IMR-90 (cell line): ENCODE data around the gene MARCKSL1. TPM values are rescaled to one million over a fixed set of nuclear protein-coding genes. Genes with fewer than 3 reads are reported as not detected.

Experiments used
- ATAC-seq: fragments of 200-7000 bp; cut with Tn5 transposase; 2 replicates; pipeline ENCODE4 v1.9.1; 2020; ENCODE audit warnings: low read depth, mild to moderate bottlenecking, moderate library complexity
- BruUV-seq: library from RNA; stranded (reverse); fragments of 400-500 nt; replicated peaks from 2 replicates; lab custom pipeline; 2021; lab: Mats Ljungman, UMichigan
- CTCF ChIA-PET: fragments of 300-600 bp; formaldehyde crosslinking; extraction: SDS; loops from one replicate; lab custom pipeline; 2021; ENCODE audit warnings: antibody characterized with exemption; lab: Yijun Ruan, JAX
- POLR2A ChIA-PET: fragments of 300-600 bp; sonication (Branson Sonifier 250); formaldehyde crosslinking; loops from one replicate; lab custom pipeline; 2022; ENCODE audit warnings: antibody characterized with exemption; ENCODE audit not compliant: unreplicated experiment; lab: Charles Lee
- DNase-seq: peaks from one replicate; pipeline ENCODE4 v3.0.0; 2013
- H2AFZ ChIP-seq: replicated peaks from 2 replicates; pipeline ENCODE3; 2013; ENCODE audit warnings: low read length, mild to moderate bottlenecking; ENCODE audit not compliant: poor library complexity
- H2AK5ac ChIP-seq: 2 replicates; pipeline ENCODE4 v1.6.1; 2013; ENCODE audit warnings: low read depth, low read length, inconsistent platforms
- H2AK9ac ChIP-seq: replicated peaks from 2 replicates; pipeline ENCODE3; 2013; ENCODE audit warnings: mild to moderate bottlenecking, low read depth, low read length, moderate library complexity; ENCODE audit not compliant: poor library complexity
- H2BK120ac ChIP-seq: 2 replicates; pipeline ENCODE4 v1.6.1; 2013; ENCODE audit warnings: low read depth, low read length, inconsistent platforms
- H2BK15ac ChIP-seq: 3 replicates; pipeline ENCODE4 v1.6.1; 2013; ENCODE audit warnings: low read depth, low read length, inconsistent platforms
- H2BK20ac ChIP-seq: 2 replicates; pipeline ENCODE4 v1.6.1; 2013; ENCODE audit warnings: low read depth, mild to moderate bottlenecking, inconsistent platforms, low read length, moderate library complexity
- H2BK5ac ChIP-seq: 2 replicates; pipeline ENCODE4 v1.6.1; 2013; ENCODE audit warnings: mild to moderate bottlenecking, low read depth, low read length, inconsistent platforms; ENCODE audit not compliant: poor library complexity, severe bottlenecking
- H3K14ac ChIP-seq: replicated peaks from 2 replicates; pipeline ENCODE4 v1.6.1; 2013; ENCODE audit warnings: low read depth, low read length, inconsistent platforms
- H3K18ac ChIP-seq: 2 replicates; pipeline ENCODE4 v1.6.1; 2013; ENCODE audit warnings: low read depth, low read length, control low read depth
- H3K23ac ChIP-seq: 2 replicates; pipeline ENCODE4 v1.6.1; 2013; ENCODE audit warnings: low read depth, low read length, inconsistent platforms
- H3K27ac ChIP-seq: 2 replicates; pipeline ENCODE4 v1.5.1; 2013; ENCODE audit warnings: mild to moderate bottlenecking, control low read depth, low read length; ENCODE audit not compliant: insufficient read depth
- H3K27me3 ChIP-seq: 2 replicates; pipeline ENCODE4 v1.6.1; 2013; ENCODE audit warnings: low read length; ENCODE audit not compliant: control insufficient read depth, insufficient read depth
- H3K36me3 ChIP-seq: 2 replicates; pipeline ENCODE4 v1.6.1; 2013; ENCODE audit warnings: low read length, mixed read lengths; ENCODE audit not compliant: control insufficient read depth, insufficient read depth
- H3K4ac ChIP-seq: 2 replicates; pipeline ENCODE4 v1.6.1; 2013; ENCODE audit warnings: low read depth, low read length, inconsistent platforms
- H3K4me1 ChIP-seq: 2 replicates; pipeline ENCODE4 v1.6.1; 2013; ENCODE audit warnings: low read length, mixed read lengths; ENCODE audit not compliant: control insufficient read depth, insufficient read depth
- H3K4me2 ChIP-seq: 2 replicates; pipeline ENCODE4 v1.6.1; 2013; ENCODE audit warnings: low read depth, mild to moderate bottlenecking, control low read depth, low read length, moderate library complexity
- H3K4me3 ChIP-seq: 2 replicates; pipeline ENCODE4 v1.5.1; 2013; ENCODE audit warnings: low read depth, mild to moderate bottlenecking, control low read depth, low read length, moderate library complexity; ENCODE audit not compliant: insufficient read depth
- H3K56ac ChIP-seq: 2 replicates; pipeline ENCODE4 v1.6.1; 2013; ENCODE audit warnings: low read length, inconsistent platforms; ENCODE audit not compliant: insufficient read depth; ENCODE audit errors: extremely low read depth
- H3K79me1 ChIP-seq, 2 experiments: 2 replicates each; pipeline ENCODE4 v1.6.1; 2013; ENCODE audit warnings: low read length in 2 of 2, inconsistent platforms in 1 of 2, low read depth in 1 of 2
- H3K9ac ChIP-seq: 2 replicates; pipeline ENCODE4 v1.6.1; 2013; ENCODE audit warnings: low read depth, low read length, control low read depth
- H3K9me1 ChIP-seq: 2 replicates; pipeline ENCODE4 v1.6.1; 2013; ENCODE audit warnings: low read length, inconsistent platforms; ENCODE audit not compliant: insufficient read depth
- H3K9me3 ChIP-seq: 2 replicates; pipeline ENCODE4 v1.6.1; 2013; ENCODE audit warnings: low read length; ENCODE audit not compliant: control insufficient read depth, insufficient read depth
- H4K20me1 ChIP-seq: 2 replicates; pipeline ENCODE4 v1.6.1; 2013; ENCODE audit warnings: low read length, inconsistent platforms; ENCODE audit not compliant: insufficient read depth
- H4K5ac ChIP-seq: 2 replicates; pipeline ENCODE4 v1.6.1; 2013; ENCODE audit warnings: mild to moderate bottlenecking, low read depth, low read length, control low read depth
- H4K8ac ChIP-seq, 2 experiments: 2 replicates each; pipeline ENCODE4 v1.6.1; 2013; ENCODE audit warnings: low read depth in 2 of 2, low read length in 2 of 2, control low read depth in 1 of 2, inconsistent platforms in 1 of 2
- H4K91ac ChIP-seq: 2 replicates; pipeline ENCODE4 v1.6.1; 2013; ENCODE audit warnings: low read depth, low read length, inconsistent platforms; ENCODE audit not compliant: insufficient read depth
- MAFK ChIP-seq: IDR thresholded peaks from 2 replicates; pipeline ENCODE4 v1.6.1; 2012; ENCODE audit warnings: low read depth, low read length, improper control_type of control experiment
- MXI1 ChIP-seq: IDR thresholded peaks from 2 replicates; pipeline ENCODE4 v1.6.1; 2012; ENCODE audit warnings: low read depth, mild to moderate bottlenecking, low read length, moderate library complexity, borderline replicate concordance
- POLR2A ChIP-seq: IDR thresholded peaks from 2 replicates; pipeline ENCODE4 v1.6.1; 2012; ENCODE audit warnings: mild to moderate bottlenecking, low read depth, low read length
- RAD21 ChIP-seq: IDR thresholded peaks from 2 replicates; pipeline ENCODE4 v1.6.1; 2012; ENCODE audit warnings: low read length, improper control_type of control experiment
- WGBS, 2 experiments: methylation state at CpG; one replicate each; pipeline versions ENCODE4 v1.1.5 to v1.1.7; 2013; ENCODE audit warnings: missing lambda C conversion rate in 2 of 2; ENCODE audit not compliant: insufficient read length in 1 of 2; ENCODE audit errors: extremely low coverage in 2 of 2; 5-methylcytosine and 5-hydroxymethylcytosine counted together
- dilution Hi-C: fragments of 300-500 bp; cut with HindIII; formaldehyde crosslinking; loops from one replicate; pipeline ENCODE4 v1.14.3; 2018; ENCODE audit warnings: low sequenced_read_pairs; ENCODE audit not compliant: unreplicated experiment
- in situ Hi-C: fragments of 300-500 bp; cut with MboI; formaldehyde crosslinking; loops from 3 replicates; pipeline ENCODE4 v1.14.3; 2019; ENCODE audit warnings: low sequenced_read_pairs, inconsistent platforms, mixed read lengths
- intact Hi-C: fragments of 100-400 bp; cut with micrococcal nuclease; formaldehyde crosslinking; loops from 2 replicates; pipeline ENCODE4 v1.10.0; 2022
- polyA plus RNA-seq, 3 experiments: library from polyadenylated mRNA; depleted of rRNA; stranded (reverse); fragments of >200 nt; gene quantifications; 2 replicates each; pipeline ENCODE4 v1.2.3, GENCODE V29; 2012; ENCODE audit warnings: low replicate concordance in 1 of 3
- total RNA-seq: library from RNA; depleted of rRNA; stranded (reverse); fragments of >200 nt; gene quantifications from 2 replicates; pipeline ENCODE4 v1.2.3, GENCODE V29; 2012
- TF ChIP-seq, protein P1 (sequence below): fragments of 150-350 bp; IDR thresholded peaks from 2 replicates; pipeline ENCODE4 v1.6.1; 2016; ENCODE audit warnings: low read depth, mild to moderate bottlenecking, low read length, moderate library complexity, borderline replicate concordance

MARCKSL1 gene
- total and polyA plus RNA-seq, 2 of the 4 experiments (the other 2 are of a cell fraction), result 37.5 to 218 TPM

DNA sequence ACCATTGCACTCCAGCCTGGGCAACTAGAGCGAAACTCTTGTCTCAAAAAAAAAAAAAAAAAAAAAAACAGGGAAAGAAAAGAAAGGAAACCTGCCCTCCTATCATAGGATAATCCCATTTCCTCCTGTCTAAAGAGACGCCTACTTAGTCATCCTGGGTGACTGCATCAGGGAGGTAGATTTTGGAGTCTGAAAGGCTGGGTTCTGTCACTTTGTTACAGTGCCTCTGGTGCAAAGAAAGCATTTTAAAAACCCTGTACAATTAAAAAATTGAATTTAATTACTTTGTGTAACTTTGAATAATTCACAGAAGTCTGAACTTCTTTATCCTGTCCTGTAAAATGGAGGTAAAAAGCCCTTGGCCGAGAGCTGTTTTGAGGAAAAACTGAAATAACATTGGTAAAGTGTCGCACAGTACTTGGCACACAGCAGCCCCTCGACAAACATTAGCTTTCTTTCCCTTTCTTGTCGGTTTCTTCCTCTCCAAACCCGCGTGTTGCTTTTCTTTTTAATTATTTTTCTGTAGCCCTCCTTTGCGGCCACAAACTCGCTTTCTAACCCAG lies 44.8 kb downstream of the MARCKSL1 start:
- peak overlapping the region; percentile 47 for H2BK5ac ChIP-seq
- peaks cover 16 to 40% of the 10 kb centered on the region in 2 experiments; a peak in 3 of 4 replicates for H3K79me1 ChIP-seq
- H3K4me3 ChIP-seq, result peak overlapping the region; percentile 35
- H2AK5ac ChIP-seq, result peak overlapping the region; percentile 31; the same call in 1 of the 2 replicates
- peak overlapping the region; percentile 48 for H2AK9ac ChIP-seq
- peaks cover 13% of the 10 kb centered on the region; the same call in 1 of the 2 replicates for H4K20me1 ChIP-seq
- H3K14ac ChIP-seq, result peak overlapping the region; percentile 79
- DNase-seq (peak; percentile 52), ATAC-seq (no peak)
- no peaks in the 10 kb centered on the region for H3K27me3 ChIP-seq
- in situ Hi-C loops, result no loop called here
- WGBS, 2 experiments, result 71% methylated on average over 7 of the region's 10 CpGs; no CpG with 5 or more reads in 1 of the 2 experiments
- H4K8ac ChIP-seq, result peak overlapping the region; percentile 98
- H3K36me3 ChIP-seq, result no peaks in the 10 kb centered on the region
- peak overlapping the region; percentile 54 for H2BK20ac ChIP-seq
- dilution Hi-C loops, result no loop called here
- peaks cover 7% of the 10 kb centered on the region; the same call in 1 of the 2 replicates for H3K9me1 ChIP-seq
- no TSS peak for BruUV-seq
- no peak overlapping the region; the same call in 1 of the 2 replicates for H3K23ac ChIP-seq
- H2AFZ ChIP-seq, result peak overlapping the region; percentile 94
- TF ChIP-seq MXI1 (no peak), POLR2A (no peak), RAD21 (no peak), MAFK (no peak)
- TF ChIP-seq, protein P1, sequence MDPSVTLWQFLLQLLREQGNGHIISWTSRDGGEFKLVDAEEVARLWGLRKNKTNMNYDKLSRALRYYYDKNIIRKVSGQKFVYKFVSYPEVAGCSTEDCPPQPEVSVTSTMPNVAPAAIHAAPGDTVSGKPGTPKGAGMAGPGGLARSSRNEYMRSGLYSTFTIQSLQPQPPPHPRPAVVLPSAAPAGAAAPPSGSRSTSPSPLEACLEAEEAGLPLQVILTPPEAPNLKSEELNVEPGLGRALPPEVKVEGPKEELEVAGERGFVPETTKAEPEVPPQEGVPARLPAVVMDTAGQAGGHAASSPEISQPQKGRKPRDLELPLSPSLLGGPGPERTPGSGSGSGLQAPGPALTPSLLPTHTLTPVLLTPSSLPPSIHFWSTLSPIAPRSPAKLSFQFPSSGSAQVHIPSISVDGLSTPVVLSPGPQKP, result no peak
- H2BK15ac ChIP-seq, result peak overlapping the region; percentile 70; the same call in 2 of the 3 replicates
- no peaks in the 10 kb centered on the region for H3K9me3 ChIP-seq
- H2BK120ac ChIP-seq, result peak overlapping the region; percentile 73
- H3K4ac ChIP-seq, result peak overlapping the region; percentile 77
- H3K4me1 ChIP-seq, result 0 out of 2 replicates have a peak, but pooled peaks cover 2% of the 10 kb centered on the region
- H4K91ac ChIP-seq, result peak overlapping the region; percentile 85
- H3K4me2 ChIP-seq, result peak overlapping the region; percentile 61
- H3K18ac ChIP-seq, result peak overlapping the region; percentile 40
- peak overlapping the region; percentile 83 for H3K27ac ChIP-seq
- POLR2A ChIA-PET, result no interaction called here
- H3K56ac ChIP-seq, result peak overlapping the region; percentile 80
- CTCF ChIA-PET, result interaction anchor here (0.7 to 0.8 kb wide), 3 partner anchors 12 to 270 kb away, joined by 3 to 4 read pairs (median 3); no protein-coding TSS in a partner anchor
- H3K9ac ChIP-seq, result peak overlapping the region; percentile 66
- intact Hi-C loops, result loop anchor here (5.0 kb wide), 1 partner anchor 69 kb away; the partner anchor contains the start of genes EIF3I and TMEM234
- peak overlapping the region; percentile 73 for H4K5ac ChIP-seq
